Activated CD4-positive, CD25-positive, alpha-beta regulatory T cell treated with anti-CD3 and anti-CD28 coated beads, Interleukin-2, amount 50 U/mL, for 24 hours (primary cell): ENCODE data around the gene IZUMO3.
"Not testable (repeated sequence)": the region's sequence is repeated elsewhere in the genome, so short reads cannot be mapped to it uniquely, and the experiment has no call there.

ENCODE experiments used
- ATAC-seq, 2 donors: fragments of 150-1000 bp; cut with Tn5 transposase; one replicate each; pipeline ENCODE4 v1.10.0; 2021; ENCODE audit warnings: mild to moderate bottlenecking in 1 of 2, moderate library complexity in 1 of 2

The IZUMO3 gene, protein sequence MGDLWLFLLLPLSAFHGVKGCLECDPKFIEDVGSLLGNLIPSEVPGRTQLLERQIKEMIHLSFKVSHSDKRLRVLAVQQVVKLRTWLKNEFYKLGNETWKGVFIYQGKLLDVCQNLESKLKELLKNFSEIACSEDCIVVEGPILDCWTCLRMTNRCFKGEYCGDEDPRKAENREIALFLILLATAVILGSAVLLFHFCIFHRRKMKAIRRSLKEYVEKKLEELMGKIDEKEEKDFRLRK

DNA sequence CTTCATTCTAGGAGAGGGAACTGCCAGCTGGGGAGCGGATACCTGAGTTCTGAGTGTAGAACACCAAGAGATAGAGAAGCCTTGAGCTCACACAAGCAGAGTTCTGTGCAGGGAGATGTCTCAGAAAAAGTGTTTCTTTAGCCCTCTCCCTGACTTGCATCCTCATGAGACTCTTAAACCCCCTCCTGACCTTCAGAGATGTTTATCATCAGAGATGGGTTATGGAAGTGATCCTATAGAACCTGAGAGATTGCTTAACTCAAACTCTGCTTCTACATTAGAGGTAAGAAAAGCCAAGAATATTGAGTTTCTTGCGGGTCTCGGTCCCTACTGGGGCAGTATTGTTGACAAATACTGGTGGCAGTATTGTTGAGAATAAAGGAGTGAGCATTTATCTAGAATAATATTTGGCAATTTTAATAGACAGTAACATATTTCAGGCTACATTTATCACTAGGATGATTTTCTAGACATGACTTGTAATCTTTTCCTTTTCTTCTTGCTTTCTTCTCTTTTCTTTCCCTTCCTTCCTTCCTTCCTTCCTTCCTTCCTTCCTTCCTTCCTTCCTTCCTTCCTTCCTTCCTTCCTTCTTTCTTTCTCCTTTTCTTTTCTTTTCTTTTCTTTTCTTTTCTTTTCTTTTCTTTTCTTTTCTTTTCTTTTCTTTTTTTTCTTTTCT is at the start of gene IZUMO3:
Gene IZUMO3 (minus strand): TSS at position 51 of the 676 bp plus-strand sequence. CDS start 248 bp downstream, outside the sequence.
- ATAC-seq, result no peak

- no peak for ATAC-seq
Measured at GRCh38 chr9:24594234-24594850, 48.6 kb upstream of the IZUMO3 start.

- no peak for ATAC-seq
Measured at GRCh38 chr9:24590432-24590831, 44.7 kb upstream of the IZUMO3 start.

DNA sequence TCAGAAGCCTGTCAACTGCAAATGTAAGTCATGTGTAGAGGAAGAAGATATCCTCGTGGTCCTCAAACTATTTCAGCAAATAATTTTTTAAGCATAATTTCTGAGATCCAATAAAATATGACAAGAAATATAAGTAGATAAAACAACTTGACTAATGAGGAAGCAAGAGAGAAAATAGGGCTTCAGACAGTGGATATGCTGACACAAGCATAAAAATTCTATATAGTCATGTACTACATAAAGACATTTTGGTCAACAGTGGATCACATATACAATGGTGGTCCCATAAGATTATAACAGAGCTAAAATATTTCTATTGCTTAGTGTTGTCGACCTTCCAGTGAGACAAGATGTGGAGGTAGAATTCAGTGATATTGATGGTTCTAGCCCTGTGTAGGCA is 42.2 kb upstream of the IZUMO3 start:
- no peak for ATAC-seq

DNA sequence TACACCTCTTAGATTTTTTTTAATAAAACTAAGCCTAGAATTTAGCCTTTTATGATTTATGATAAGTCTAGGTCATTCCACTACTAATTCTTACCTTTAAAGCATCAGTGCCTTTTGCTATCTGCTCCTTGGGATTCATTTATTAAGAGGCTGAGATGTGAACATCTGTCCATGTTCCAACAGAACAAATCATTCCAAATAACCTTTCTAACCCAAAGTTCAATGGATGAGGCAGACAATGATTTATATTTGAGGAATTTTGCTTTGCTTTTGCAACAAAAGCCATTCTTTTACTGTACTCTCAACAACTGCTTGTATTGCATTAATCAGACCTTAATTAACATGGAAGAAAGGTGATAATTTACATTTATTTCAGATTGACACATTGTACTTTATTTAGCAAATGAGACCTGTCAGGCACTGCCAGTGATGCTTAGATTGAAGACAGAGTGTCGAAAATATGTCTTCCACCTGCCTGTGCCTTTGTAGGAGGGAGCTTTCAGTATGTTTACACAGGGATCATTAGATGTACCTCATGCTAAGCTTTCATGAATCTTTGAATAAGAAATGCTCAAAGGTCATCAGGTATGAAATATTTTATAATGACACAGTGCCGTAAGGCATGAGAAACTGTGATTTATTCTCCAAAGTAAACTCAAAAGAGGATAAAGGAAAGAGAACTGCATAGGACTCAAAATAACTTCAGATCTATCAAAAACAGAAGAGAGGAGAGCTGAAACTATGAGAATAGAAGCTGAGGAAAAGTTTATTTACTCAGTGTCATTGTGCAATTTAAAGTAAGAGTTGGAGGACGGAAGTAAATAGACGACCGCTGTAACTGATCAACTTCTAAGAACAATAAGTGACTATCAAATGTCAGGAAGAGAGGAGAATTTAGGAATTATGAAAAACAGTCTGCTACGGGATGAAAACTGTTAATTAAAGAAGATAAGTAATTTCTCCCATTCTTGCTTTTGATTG is 36.7 kb upstream of the IZUMO3 start:
- no peak for ATAC-seq

- not testable (repeated sequence) for ATAC-seq
Measured at GRCh38 chr9:24580005-24580404, 34.3 kb upstream of the IZUMO3 start.

DNA sequence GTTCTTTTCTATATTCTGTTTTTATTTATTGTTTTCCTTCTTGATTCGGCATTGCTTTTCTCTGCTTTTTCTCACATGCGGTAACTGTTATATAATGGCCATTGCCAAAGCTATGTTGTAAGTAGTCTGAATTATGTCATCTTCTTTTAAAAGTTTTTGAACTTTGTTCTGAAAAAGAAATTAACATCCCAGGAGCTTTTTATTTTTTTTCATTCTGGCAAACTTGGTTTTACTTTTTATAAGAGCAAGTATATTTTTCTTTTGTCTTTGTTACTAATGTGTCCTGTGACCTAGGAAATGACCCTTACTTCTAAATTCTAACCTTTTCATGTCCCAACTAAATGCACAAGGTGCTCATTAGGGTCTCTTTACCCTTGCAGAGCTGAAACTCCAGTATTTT is 26.7 kb upstream of the IZUMO3 start:
- no peak for ATAC-seq

GRCh38 chr9:24561957-24562356 is 16.3 kb upstream of the IZUMO3 start:
- no peak for ATAC-seq

- no peak for ATAC-seq
Measured at GRCh38 chr9:24553183-24553552, 7.5 kb upstream of the IZUMO3 start.

DNA sequence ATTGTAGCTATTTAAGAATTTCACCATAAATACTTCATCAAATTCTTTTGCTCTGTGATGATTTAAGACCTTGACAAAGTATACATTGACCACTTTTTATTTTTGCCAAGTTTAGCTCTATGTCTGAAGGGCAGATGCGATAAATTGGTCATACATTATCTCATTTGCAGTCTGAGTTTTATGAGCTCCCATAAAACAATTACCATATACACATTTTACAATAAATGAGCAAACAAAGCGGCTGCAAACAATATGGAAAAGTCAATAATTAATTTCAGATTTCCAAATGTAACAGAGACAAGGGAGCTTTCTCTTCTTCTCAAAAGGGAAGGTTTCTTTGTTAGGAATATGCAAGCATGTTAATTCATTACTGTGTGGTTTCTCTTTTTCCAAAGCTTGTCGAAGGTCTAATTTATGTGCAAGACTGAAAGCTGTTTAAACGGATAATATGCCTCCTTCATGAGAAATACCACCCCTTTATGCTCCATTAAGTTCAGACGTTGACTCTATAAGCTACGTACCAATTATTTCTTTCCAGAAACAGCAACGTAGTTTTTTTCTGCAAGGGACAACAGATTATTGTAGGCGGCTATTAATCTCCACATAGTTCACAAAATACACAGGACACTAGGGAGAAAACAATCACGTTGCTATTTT is 7.0 kb upstream of the IZUMO3 start:
- ATAC-seq, result no peak

DNA sequence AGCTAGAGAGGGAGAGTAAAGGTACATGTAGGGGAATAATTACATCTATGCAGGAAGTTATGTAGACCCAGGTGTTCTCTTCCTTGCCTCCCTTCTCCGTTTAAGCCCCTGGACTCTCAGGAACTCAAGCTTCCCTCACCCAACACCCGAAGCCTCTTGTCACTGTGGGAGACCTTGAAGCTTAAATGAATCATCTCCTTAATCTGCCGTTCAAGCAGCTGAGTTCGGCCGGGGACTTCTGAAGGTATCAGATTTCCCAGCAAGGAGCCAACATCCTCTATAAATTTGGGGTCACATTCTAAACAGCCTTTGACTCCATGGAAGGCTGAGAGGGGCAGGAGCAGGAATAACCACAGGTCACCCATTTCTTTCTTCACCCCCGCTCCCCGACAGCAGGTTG is 412 bp downstream of the IZUMO3 start:
- no peak for ATAC-seq

GRCh38 chr9:24518545-24518944 is 27.2 kb downstream of the IZUMO3 start:
- ATAC-seq, result no peak

DNA sequence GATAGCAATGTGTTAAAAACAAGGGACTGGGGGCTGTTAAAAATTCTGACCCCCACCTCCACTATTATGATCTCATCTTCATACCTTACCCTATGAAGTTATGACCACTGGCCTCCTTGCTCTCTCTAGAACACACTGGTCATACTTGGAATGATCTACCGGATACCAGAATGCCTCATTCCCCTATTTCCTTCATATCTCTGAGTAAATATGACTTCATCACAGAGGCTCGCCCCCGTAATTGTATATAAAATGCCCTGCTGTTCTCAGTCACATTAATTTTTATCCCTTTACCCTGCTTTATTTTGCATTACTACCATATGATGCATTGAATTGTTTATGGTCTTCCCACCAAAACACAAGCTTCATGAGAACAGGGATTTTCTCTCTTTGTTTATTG is 29.2 kb downstream of the IZUMO3 start:
- no peak for ATAC-seq

DNA sequence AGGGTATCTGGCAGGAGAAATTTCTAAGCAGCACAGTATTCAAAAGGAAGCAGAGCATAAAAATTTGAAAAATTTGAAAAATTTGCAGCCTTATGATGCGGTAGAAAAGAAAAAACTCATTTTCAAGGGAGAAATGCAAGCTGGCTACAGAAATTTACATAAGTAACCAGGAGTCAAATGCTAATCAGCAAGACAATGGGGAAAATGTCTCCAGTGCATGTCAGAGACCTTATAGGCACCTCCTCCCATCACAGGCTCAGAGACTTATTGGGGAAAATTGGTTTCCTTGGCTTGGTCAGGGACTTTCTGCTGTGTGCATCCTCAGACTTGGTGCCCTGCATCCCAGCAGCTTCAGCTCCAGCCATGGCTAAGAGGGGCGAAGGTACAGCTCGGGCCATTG is 35.8 kb downstream of the IZUMO3 start:
- no peak for ATAC-seq

DNA sequence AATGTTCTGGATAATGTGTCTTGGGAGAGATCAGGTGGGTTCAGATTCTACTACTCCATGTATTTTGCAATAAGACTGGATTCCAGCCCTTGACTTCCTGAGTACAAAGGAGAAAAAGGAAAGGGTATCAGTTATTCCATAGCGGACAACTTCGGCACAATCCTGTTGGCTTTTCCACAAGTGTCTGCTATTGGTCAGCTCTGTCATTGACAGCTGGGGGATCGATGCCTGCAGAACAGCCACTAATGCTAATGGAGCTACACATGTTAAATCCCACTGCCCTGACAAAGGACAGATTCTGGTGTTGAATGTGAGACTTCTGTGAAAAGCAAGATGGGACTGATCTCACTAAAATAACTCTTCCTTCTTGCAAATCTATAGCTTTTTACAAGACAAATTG is 41.2 kb downstream of the IZUMO3 start:
- no peak for ATAC-seq

DNA sequence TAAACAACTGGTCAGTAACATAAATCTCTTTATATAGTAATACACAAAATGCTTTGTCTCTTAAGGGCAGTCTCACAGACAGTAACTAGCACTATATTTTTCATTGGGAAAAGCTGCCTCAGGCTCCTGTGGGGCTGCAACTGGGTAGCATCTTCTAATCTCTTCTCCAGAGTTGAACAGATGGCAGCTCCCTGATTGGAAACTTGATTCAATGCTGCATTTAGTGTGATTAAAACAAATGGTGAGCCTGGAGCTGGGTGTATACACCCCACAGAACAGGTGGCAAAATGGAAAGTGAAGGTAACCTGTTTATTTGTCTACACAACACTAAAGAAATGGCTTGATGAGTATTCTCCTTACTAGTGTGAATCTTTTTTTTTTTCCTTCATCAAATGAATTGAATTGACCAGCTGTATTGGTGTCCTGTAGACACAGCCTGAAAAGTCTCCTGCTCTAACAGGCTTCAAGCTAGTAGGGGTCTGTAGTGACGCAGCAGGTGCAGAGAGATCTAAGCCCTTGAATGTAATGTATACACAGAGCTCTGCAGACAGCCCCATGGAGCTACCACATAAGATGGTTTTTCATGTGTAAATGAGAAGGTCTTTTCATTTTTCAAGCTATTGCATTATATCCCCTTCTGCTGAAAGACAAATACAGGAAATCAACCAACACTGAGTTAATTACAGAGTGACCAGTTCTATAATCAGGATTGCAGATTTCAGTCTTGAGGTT is 43.3 kb downstream of the IZUMO3 start:
- no peak for ATAC-seq

- no peak for ATAC-seq
Measured at GRCh38 chr9:24500761-24501160, 44.9 kb downstream of the IZUMO3 start.

DNA sequence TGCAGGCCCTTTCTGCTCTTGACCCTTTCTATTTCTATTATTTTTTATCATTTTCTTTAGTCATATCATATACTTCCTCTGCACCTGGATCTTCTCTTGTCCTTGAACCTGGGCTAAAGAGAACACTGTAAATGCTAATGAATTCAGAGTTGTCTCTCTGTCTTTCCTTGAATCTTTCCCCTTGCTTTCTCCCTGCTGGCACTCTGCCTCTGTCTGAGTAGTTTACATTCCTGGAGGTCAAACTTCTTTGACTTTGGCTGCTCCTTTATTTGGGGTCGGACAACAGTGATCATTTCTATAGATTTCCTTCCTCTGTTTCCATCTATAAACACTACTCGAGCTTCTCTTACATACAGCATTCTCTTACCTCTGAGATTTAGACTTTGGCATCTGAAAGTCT is 47.1 kb downstream of the IZUMO3 start:
- no peak for ATAC-seq

DNA sequence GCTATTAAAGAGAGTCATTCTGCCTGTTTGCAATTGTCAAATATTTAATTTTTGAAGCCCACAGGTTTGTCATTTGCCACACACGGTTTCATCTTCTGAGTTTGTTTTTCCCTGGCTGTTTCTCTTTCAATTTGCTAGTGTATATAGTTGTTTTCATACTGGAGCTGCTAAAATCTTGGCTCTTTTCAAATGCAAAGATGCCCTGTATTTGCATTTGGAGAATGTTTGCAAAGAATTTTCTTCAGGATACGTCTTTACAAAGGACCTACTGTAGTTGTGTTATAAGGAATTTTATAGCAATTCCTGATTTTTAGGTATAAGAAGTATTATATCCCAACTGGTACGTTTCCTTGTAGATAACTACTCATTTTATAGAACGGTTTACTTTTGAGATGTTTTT is 48.0 kb downstream of the IZUMO3 start:
- no peak for ATAC-seq
